Measurements from ENCODE around the gene BCR.

Gene BCR

DNA sequence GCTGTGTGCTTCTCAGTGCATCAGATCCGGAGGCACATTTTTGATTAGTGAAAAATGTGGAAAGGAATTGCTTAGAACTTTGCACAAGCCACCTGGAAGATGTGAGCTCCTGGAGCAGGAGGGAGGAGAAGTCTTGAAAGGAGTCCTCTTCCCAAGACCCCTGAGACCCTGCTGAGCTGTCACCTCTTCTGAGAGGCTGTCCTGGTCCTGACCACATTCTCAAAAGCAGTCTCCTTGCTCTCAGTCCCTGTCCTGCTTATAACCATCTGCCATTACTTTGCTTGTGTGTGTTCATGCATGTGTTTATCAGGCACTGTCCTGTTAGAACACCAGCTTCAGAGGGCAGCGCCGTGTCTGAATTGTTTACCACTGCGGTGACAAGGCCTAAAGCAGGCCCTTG is 86.5 kb downstream of the BCR start:
- Histone ChIP-seq H3K9ac (ENCODE audit: low read length) (no peak overlapping the region), H3K4me3 (ENCODE audit: low read length) (no peak overlapping the region), H3K4me1 (ENCODE audit: control insufficient read depth, insufficient read depth, low read length) (no peaks in the 10 kb centered on the region), H3K36me3 (ENCODE audit: control insufficient read depth, insufficient read depth, low read length) (peaks cover 29% of the 10 kb centered on the region), H3K27ac (ENCODE audit: low read depth, low read length) (no peak overlapping the region), H3K27me3 (ENCODE audit: control insufficient read depth, insufficient read depth, low read length) (no peaks in the 10 kb centered on the region)

DNA sequence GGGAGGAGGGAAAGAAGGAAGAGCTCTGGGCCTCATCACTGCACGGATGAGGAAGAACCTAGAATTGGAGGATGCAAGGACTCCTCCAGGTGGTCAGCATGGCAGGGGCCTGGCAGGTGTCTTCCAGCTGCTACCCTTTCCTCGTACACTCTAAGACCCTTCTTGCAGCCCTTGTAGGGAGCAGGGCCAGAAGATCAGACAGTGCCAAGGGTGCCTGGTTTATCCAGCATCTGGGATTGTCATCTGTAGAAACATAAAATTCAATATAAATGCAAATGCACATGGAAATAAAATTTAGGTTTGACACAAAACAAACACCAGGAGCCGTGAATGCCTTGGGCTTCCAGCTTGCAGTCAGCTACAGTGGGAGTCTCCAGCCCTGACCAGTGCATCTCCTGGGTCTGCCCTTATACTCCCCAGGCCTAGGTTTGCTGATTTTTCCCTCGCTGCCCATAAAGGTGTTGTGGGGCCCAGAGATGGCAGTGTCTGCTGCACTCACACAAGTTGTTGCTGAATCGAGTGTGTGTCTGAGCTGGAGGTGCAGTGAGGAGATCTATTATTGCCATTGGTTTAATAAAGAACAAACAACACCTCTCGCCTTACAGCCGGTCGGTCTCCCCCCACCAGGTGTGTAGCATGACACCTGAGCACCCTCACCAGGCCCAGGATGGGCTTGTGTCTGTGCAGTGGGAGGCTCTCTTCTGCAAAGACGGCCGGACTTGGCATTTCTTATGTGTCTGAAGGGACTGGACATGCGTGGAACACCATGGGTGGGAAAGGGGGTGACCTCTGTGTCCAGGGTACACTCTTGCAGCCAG is 87.1 kb downstream of the BCR start:
- Histone ChIP-seq H3K4me1 (ENCODE audit: control insufficient read depth, insufficient read depth, low read length) (no peaks in the 10 kb centered on the region), H3K9ac (ENCODE audit: low read length) (no peak overlapping the region), H3K27ac (ENCODE audit: low read depth, low read length) (no peak overlapping the region), H3K4me3 (ENCODE audit: low read length) (no peak overlapping the region), H3K36me3 (ENCODE audit: control insufficient read depth, insufficient read depth, low read length) (peaks cover 28% of the 10 kb centered on the region), H3K27me3 (ENCODE audit: control insufficient read depth, insufficient read depth, low read length) (no peaks in the 10 kb centered on the region)

DNA sequence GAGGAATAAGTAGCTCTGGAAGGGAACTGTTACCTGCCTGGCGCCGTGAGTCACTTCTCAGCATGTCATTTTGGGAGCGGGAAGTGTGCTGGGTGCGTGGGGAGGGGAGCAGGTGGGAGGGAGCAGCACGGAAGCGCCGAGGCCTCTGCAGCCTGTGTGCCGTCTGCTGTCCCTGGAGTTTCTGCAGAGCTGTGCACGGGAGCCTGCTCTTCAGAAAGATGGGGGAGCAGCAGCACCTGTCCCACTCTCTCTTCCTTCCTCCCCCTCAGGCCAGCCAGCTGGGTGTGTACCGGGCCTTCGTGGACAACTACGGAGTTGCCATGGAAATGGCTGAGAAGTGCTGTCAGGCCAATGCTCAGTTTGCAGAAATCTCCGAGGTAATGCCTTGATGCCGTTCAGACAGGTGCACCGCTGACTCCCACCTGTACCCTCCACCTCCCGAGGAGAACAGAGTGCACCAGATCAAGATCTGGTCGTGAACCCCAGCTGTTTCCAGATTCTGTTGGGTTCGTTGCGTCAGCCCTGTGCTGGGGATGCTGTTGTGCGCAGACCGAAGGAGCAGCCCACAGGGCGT is 87.9 kb downstream of the BCR start:
- Histone ChIP-seq H3K27me3 (ENCODE audit: control insufficient read depth, insufficient read depth, low read length) (no peaks in the 10 kb centered on the region), H3K36me3 (ENCODE audit: control insufficient read depth, insufficient read depth, low read length) (peaks cover 35% of the 10 kb centered on the region), H3K4me3 (ENCODE audit: low read length) (no peak overlapping the region), H3K27ac (ENCODE audit: low read depth, low read length) (no peak overlapping the region), H3K9ac (ENCODE audit: low read length) (no peak overlapping the region), H3K4me1 (ENCODE audit: control insufficient read depth, insufficient read depth, low read length) (no peaks in the 10 kb centered on the region)

DNA sequence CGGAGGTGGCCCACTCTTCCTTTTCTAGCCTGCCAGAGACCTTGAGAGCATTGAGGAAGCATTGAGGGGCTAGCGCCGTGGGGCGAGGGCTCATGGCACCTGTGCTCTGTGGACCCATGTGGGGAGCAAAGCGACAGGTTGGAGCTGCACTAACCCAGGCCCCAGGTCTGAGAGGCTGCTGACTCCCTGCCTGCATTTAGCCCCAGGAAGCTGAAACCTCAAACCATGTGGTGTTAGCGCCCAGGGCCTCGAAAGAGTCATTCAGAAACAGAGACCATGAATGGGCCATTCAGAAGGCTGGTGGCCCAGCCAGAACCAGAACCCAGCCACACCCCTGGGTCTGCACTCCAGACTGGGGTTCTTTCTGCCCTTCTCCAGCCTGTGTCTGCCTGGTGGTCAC is 88.6 kb downstream of the BCR start:
- no peak overlapping the region for H3K9ac ChIP-seq (ENCODE audit: low read length)
- H3K4me3 ChIP-seq (ENCODE audit: low read length), result no peak overlapping the region
- H3K27me3 ChIP-seq (ENCODE audit: control insufficient read depth, insufficient read depth, low read length), result no peaks in the 10 kb centered on the region
- no peaks in the 10 kb centered on the region for H3K4me1 ChIP-seq (ENCODE audit: control insufficient read depth, insufficient read depth, low read length)
- no peak overlapping the region for H3K27ac ChIP-seq (ENCODE audit: low read depth, low read length)
- peaks cover 37% of the 10 kb centered on the region for H3K36me3 ChIP-seq (ENCODE audit: control insufficient read depth, insufficient read depth, low read length)

DNA sequence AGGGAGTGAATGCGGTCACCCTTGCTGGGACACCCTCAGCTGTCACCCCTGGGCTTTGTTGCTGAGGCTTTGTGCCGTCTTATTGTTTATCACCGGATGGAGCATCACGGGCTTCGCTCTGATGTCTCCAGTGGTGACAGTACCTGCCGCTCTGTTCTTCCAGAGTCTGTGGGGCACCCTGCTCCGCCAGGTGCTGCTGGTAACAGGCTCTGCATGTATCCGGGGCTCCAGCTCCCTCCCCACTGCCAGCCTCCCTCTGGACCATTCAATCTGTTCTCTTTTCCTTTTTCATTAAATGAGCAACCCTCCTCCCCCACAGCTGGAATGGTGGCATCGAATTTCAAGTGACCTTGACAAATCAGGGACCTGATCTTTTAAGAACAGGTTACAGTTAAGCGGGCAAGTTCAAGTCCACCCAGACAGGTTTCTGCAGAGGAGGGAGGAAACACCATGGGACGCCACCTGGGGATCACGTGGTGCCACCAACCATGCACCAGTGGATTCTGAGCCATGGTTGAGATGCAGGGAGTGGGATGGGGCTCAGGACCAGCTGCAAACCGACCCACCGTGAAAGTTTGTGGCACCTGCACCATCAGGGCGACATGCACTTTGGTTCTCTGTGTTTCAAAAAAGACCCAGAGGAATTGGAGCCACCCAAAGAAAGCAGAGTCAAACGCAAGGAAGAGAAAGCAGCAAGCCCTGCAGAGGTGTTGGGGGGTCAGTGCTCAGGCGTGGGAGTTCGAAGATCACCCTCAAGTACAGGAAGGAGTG is 89.3 kb downstream of the BCR start:
- no peak overlapping the region for H3K9ac ChIP-seq (ENCODE audit: low read length)
- no peak overlapping the region for H3K4me3 ChIP-seq (ENCODE audit: low read length)
- no peaks in the 10 kb centered on the region for H3K4me1 ChIP-seq (ENCODE audit: control insufficient read depth, insufficient read depth, low read length)
- H3K27me3 ChIP-seq (ENCODE audit: control insufficient read depth, insufficient read depth, low read length), result no peaks in the 10 kb centered on the region
- H3K36me3 ChIP-seq (ENCODE audit: control insufficient read depth, insufficient read depth, low read length), result peaks cover 37% of the 10 kb centered on the region
- H3K27ac ChIP-seq (ENCODE audit: low read depth, low read length), result no peak overlapping the region

DNA sequence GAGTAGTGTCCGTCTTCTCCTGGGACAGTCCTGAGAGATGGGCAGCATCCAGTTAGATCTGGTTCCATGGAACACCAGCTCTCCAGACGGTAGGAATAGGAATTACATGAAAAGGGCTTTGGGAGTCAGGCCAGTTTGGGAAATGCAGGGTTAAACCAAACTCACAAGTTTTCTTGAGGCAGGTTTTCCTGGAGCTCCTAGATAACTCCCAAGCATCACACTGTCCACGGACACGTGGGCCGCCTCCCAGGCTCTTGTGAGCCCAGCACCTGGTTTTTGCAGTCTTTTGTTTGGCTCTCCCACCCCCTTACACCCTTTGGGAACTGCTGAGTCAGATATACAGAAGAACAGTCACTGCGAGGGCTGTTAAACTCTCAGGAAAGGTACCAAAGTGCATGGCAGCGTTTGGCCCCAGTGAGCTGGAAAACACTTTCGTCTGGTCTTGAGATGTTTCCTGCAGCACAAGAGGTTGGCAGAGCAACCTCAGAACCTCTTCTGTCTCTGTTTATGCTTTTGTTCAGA is 90.0 kb downstream of the BCR start:
- Histone ChIP-seq H3K4me3 (ENCODE audit: low read length) (no peak overlapping the region), H3K27me3 (ENCODE audit: control insufficient read depth, insufficient read depth, low read length) (no peaks in the 10 kb centered on the region), H3K4me1 (ENCODE audit: control insufficient read depth, insufficient read depth, low read length) (no peaks in the 10 kb centered on the region), H3K27ac (ENCODE audit: low read depth, low read length) (no peak overlapping the region), H3K9ac (ENCODE audit: low read length) (no peak overlapping the region), H3K36me3 (ENCODE audit: control insufficient read depth, insufficient read depth, low read length) (peaks cover 37% of the 10 kb centered on the region)

DNA sequence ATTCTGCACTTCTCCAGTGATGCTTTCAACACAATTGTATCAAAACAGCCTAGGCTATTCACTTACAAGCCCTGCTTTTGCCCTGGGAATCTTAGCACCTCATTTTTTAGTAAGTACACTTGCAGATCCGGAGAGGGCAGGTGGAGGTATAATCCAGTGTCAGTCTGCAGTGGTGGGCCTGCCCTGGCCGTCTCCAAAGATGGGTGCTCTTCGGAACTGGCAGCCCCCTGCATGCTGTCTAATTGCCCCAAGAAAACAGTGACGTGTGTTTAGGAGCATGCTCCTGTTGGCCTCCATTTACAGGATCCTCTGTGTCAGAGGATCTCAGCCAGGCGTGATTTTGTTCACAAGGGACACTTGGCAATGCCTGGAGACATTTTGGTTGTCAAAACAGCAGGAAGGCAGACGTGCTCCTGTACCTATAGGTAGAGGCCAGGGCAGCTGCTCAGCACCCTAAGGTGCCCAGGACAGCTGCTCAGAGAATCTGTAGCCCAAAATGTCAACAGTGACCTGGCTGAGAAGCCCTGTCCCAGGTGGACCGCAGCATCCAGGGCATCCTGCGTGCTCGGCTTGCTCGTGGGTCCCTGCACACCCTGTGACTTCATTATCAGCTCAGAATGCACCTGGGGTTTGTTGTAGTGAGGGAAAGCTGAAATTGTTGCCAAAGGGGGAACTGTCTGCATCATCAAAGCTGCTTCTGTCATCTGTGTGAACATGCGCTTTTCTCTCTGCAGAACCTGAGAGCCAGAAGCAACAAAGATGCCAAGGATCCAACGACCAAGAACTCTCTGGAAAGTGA is 90.7 kb downstream of the BCR start:
- no peaks in the 10 kb centered on the region for H3K4me1 ChIP-seq (ENCODE audit: control insufficient read depth, insufficient read depth, low read length)
- no peak overlapping the region for H3K4me3 ChIP-seq (ENCODE audit: low read length)
- peak overlapping the region; percentile 10 for H3K27ac ChIP-seq (ENCODE audit: low read depth, low read length)
- peaks cover 37% of the 10 kb centered on the region for H3K36me3 ChIP-seq (ENCODE audit: control insufficient read depth, insufficient read depth, low read length)
- H3K9ac ChIP-seq (ENCODE audit: low read length), result no peak overlapping the region
- no peaks in the 10 kb centered on the region for H3K27me3 ChIP-seq (ENCODE audit: control insufficient read depth, insufficient read depth, low read length)

DNA sequence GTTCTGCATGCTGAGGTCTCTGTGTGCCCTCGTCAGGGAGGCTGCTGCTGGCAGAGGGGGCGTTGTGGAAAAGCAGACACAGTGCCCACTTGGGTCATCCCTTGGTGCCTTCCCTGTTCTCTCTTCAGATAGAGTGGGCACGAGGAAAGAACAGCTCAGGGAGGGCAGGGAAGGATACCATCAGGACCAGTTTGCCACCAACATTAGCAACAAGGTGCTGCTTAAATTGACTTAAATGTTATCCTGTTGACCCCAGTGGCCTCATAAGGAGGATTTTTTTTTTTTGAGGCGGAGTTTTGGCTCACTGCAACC is 91.2 kb downstream of the BCR start:
- Histone ChIP-seq H3K27me3 (ENCODE audit: control insufficient read depth, insufficient read depth, low read length) (no peaks in the 10 kb centered on the region), H3K36me3 (ENCODE audit: control insufficient read depth, insufficient read depth, low read length) (peaks cover 37% of the 10 kb centered on the region), H3K27ac (ENCODE audit: low read depth, low read length) (peak overlapping the region; percentile 10), H3K4me1 (ENCODE audit: control insufficient read depth, insufficient read depth, low read length) (no peaks in the 10 kb centered on the region), H3K9ac (ENCODE audit: low read length) (no peak overlapping the region), H3K4me3 (ENCODE audit: low read length) (no peak overlapping the region)

DNA sequence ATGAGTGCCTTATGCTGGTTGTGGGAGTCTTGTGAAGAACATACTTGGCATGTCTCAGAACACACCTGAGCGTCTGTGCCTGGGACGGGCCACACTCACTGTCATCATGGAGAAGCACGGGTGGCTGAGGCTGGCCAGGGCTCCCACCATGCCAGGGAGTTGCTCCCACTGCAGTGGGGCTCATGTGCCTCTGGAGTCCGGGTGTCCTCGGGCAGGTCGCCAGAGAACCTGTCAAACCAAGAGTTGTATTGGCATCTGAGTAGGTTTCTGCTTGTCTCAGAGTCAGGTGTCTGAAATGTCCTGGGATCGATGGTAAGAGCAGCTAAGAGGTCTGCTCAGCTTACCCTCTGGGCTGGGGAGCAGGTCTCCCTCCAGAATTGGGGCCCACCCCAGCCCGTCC is 92.1 kb downstream of the BCR start:
- Histone ChIP-seq H3K36me3 (ENCODE audit: control insufficient read depth, insufficient read depth, low read length) (peaks cover 37% of the 10 kb centered on the region), H3K9ac (ENCODE audit: low read length) (no peak overlapping the region), H3K4me3 (ENCODE audit: low read length) (no peak overlapping the region), H3K4me1 (ENCODE audit: control insufficient read depth, insufficient read depth, low read length) (no peaks in the 10 kb centered on the region), H3K27ac (ENCODE audit: low read depth, low read length) (no peak overlapping the region), H3K27me3 (ENCODE audit: control insufficient read depth, insufficient read depth, low read length) (no peaks in the 10 kb centered on the region)

DNA sequence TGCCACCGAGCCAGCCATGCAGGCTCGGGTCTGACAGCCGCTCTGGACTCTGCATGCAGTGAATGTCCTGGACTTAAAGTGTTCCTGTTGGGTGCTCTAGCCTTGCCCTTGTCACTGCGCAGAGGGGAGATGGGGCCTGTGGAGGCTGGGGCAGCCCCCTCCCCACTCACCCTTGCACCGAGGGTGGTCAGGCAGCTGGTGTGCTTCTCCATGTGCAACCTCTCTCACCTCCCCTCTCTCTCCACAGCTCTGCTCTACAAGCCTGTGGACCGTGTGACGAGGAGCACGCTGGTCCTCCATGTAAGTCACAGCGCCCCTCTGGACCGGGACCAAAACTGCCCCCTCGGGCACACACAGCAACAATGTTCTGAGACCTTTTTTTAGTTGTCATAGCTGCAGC is 92.5 kb downstream of the BCR start:
- Histone ChIP-seq H3K36me3 (ENCODE audit: control insufficient read depth, insufficient read depth, low read length) (peaks cover 37% of the 10 kb centered on the region), H3K9ac (ENCODE audit: low read length) (no peak overlapping the region), H3K27me3 (ENCODE audit: control insufficient read depth, insufficient read depth, low read length) (no peaks in the 10 kb centered on the region), H3K4me1 (ENCODE audit: control insufficient read depth, insufficient read depth, low read length) (no peaks in the 10 kb centered on the region), H3K4me3 (ENCODE audit: low read length) (no peak overlapping the region), H3K27ac (ENCODE audit: low read depth, low read length) (no peak overlapping the region)

DNA sequence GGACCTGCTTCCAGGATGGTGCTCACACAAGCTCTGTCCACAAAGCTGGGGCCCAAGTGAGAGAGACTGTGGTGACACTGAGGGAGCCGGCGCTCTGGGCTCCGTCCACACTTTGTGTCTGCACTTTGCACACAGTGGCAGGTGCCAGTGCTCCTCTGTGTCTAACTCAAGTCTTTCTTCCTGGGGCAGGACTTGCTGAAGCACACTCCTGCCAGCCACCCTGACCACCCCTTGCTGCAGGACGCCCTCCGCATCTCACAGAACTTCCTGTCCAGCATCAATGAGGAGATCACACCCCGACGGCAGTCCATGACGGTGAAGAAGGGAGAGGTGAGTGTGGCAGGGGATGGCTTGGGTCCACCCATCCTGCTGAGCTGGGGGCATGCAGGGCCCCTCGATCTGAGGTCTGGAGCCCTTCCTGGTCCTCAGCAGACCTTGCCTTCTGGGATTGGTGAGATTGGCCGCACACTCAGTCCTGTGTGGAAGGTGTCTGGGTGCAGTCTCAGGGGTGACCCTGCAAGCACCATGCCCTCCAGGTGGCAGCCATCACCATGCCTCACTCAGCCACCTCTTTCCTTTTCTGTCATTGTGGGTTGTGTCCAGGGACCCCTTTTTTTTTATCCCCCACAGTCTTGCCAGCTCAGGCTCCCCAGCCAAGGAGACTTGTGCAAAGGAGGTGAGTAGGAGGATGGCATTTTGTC is 93.3 kb downstream of the BCR start:
- Histone ChIP-seq H3K4me1 (ENCODE audit: control insufficient read depth, insufficient read depth, low read length) (no peaks in the 10 kb centered on the region), H3K27ac (ENCODE audit: low read depth, low read length) (no peak overlapping the region), H3K27me3 (ENCODE audit: control insufficient read depth, insufficient read depth, low read length) (no peaks in the 10 kb centered on the region), H3K9ac (ENCODE audit: low read length) (no peak overlapping the region), H3K4me3 (ENCODE audit: low read length) (no peak overlapping the region), H3K36me3 (ENCODE audit: control insufficient read depth, insufficient read depth, low read length) (peaks cover 33% of the 10 kb centered on the region)

DNA sequence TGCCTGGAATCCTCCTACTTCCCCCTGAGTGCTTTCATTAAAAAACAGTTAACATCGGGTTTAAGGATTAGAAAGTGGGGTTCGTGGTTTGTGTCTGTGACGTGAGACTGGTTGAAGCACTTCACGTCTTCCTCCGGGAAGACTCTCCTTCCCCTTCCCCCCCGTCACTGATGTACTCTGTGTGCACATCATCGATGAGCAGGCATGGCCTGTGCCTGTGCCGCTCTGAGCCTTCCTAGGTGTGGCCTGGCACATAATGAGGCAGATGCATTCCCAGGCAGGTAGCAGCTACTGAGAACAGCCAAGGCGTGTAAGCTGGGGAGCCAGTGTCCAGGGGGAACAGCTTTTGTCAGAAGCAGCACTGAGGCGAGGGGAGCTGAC is 93.8 kb downstream of the BCR start:
- H3K9ac ChIP-seq (ENCODE audit: low read length), result no peak overlapping the region
- no peak overlapping the region for H3K4me3 ChIP-seq (ENCODE audit: low read length)
- H3K36me3 ChIP-seq (ENCODE audit: control insufficient read depth, insufficient read depth, low read length), result peaks cover 30% of the 10 kb centered on the region
- no peak overlapping the region for H3K27ac ChIP-seq (ENCODE audit: low read depth, low read length)
- no peaks in the 10 kb centered on the region for H3K27me3 ChIP-seq (ENCODE audit: control insufficient read depth, insufficient read depth, low read length)
- H3K4me1 ChIP-seq (ENCODE audit: control insufficient read depth, insufficient read depth, low read length), result peaks cover 3% of the 10 kb centered on the region

All from rectal smooth muscle tissue (tissue), 1 donor.